Stimulated activated effector memory CD8-positive, alpha-beta T cell treated with anti-CD3 and anti-CD28 coated beads, Interleukin-12 subunit alpha, Interleukin-12 subunit beta, amount 100 ng/mL, for 72 hours (primary cell): ENCODE measurements around the gene IFI30.
A peak's percentile ranks its signal among the peaks of the same experiment; 100 is the strongest.
"Not testable (repeated sequence)": the region's sequence is repeated elsewhere in the genome, so short reads cannot be mapped to it uniquely, and the experiment has no call there.

ENCODE experiments used
- ATAC-seq: fragments of 150-1000 bp; cut with Tn5 transposase; 2 replicates; pipeline ENCODE4 v1.10.0; 2021
- DNase-seq, 2 donors: peaks; one replicate each; pipeline ENCODE4 v3.0.0; 2021 to 2022; ENCODE audit warnings: low spot score in 2 of 2
- H3K27ac Mint-ChIP-seq: one replicate; pipeline ENCODE4 v1.8.0; 2022; ENCODE audit warnings: mild to moderate bottlenecking, mixed read lengths
- H3K36me3 Mint-ChIP-seq: one replicate; pipeline ENCODE4 v1.8.0; 2022; ENCODE audit warnings: mild to moderate bottlenecking, mixed read lengths
- H3K4me1 Mint-ChIP-seq: one replicate; pipeline ENCODE4 v1.8.0; 2022; ENCODE audit warnings: mixed read lengths
- H3K4me3 Mint-ChIP-seq: one replicate; pipeline ENCODE4 v1.8.0; 2022; ENCODE audit warnings: mild to moderate bottlenecking, mixed read lengths
- H3K9me3 Mint-ChIP-seq: one replicate; pipeline ENCODE4 v1.8.0; 2022; ENCODE audit warnings: mixed read lengths

The IFI30 gene

GRCh38 chr19:18159059-18159616, 14.5 kb upstream of the IFI30 start:
- H3K4me1 Mint-ChIP-seq = peaks cover 19% of the 10 kb centered on the region
- DNase-seq = peak in 1 of 2 donors; percentile 44
- ATAC-seq, H3K4me3 Mint-ChIP-seq, H3K9me3 Mint-ChIP-seq, H3K27ac Mint-ChIP-seq: not testable (repeated sequence)
- peaks cover 30% of the 10 kb centered on the region for H3K36me3 Mint-ChIP-seq

GRCh38 chr19:18159810-18160209, 13.8 kb upstream of the IFI30 start:
- H3K36me3 Mint-ChIP-seq = peaks cover 23% of the 10 kb centered on the region
- DNase-seq (peak in 1 of 2 donors; percentile 47), ATAC-seq (no peak)
- peak overlapping the region; percentile 63 for H3K4me3 Mint-ChIP-seq
- H3K9me3 Mint-ChIP-seq = no peaks in the 10 kb centered on the region
- H3K4me1 Mint-ChIP-seq = peaks cover 13% of the 10 kb centered on the region
- no peak overlapping the region for H3K27ac Mint-ChIP-seq

GRCh38 chr19:18160493-18160970, 13.1 kb upstream of the IFI30 start:
- Mint-ChIP-seq H3K4me1 (peaks cover 9% of the 10 kb centered on the region), H3K27ac (peak overlapping the region; percentile 87)

GRCh38 chr19:18160971-18161635, 12.5 kb upstream of the IFI30 start:
- peaks cover 28% of the 10 kb centered on the region for H3K36me3 Mint-ChIP-seq
- H3K9me3 Mint-ChIP-seq = no peaks in the 10 kb centered on the region
- DNase-seq (peak; percentile 93 to 96), ATAC-seq (peak; percentile 91)
- peaks cover 8% of the 10 kb centered on the region for H3K4me1 Mint-ChIP-seq
- peak overlapping the region; percentile 63 for H3K4me3 Mint-ChIP-seq
- H3K27ac Mint-ChIP-seq = peak overlapping the region; percentile 87

More at GRCh38 chr19:18160493-18160970, 13.1 kb upstream of the IFI30 start:
- ATAC-seq = no peak
- Mint-ChIP-seq H3K36me3 (peaks cover 25% of the 10 kb centered on the region), H3K4me3 (peak overlapping the region; percentile 63), H3K9me3 (no peaks in the 10 kb centered on the region)
- peak in 1 of 2 donors; percentile 62 for DNase-seq

GRCh38 chr19:18161636-18162002, 12.0 kb upstream of the IFI30 start:
- Mint-ChIP-seq H3K4me1 (peaks cover 8% of the 10 kb centered on the region), H3K36me3 (peaks cover 30% of the 10 kb centered on the region), H3K9me3 (no peaks in the 10 kb centered on the region), H3K4me3 (peak overlapping the region; percentile 27), H3K27ac (peak overlapping the region; percentile 63)
- no peak for DNase-seq
- no peak for ATAC-seq

GRCh38 chr19:18164072-18164471, 9.5 kb upstream of the IFI30 start:
- no peaks in the 10 kb centered on the region for H3K9me3 Mint-ChIP-seq
- ATAC-seq = no peak
- H3K4me1 Mint-ChIP-seq = peaks cover 14% of the 10 kb centered on the region
- peaks cover 48% of the 10 kb centered on the region for H3K36me3 Mint-ChIP-seq
- no peak overlapping the region for H3K27ac Mint-ChIP-seq
- no peak overlapping the region for H3K4me3 Mint-ChIP-seq
- no peak for DNase-seq

- DNase-seq (no peak), ATAC-seq (no peak)
- Mint-ChIP-seq H3K9me3 (no peaks in the 10 kb centered on the region), H3K27ac (no peak overlapping the region), H3K36me3 (peaks cover 53% of the 10 kb centered on the region), H3K4me1 (peaks cover 6% of the 10 kb centered on the region), H3K4me3 (no peak overlapping the region)
Observed at GRCh38 chr19:18165794-18166544, 7.6 kb upstream of the IFI30 start.

GRCh38 chr19:18167011-18167410, 6.6 kb upstream of the IFI30 start:
- H3K4me3 Mint-ChIP-seq = no peak overlapping the region
- H3K4me1 Mint-ChIP-seq = peaks cover 6% of the 10 kb centered on the region
- no peak for ATAC-seq
- H3K36me3 Mint-ChIP-seq = peaks cover 54% of the 10 kb centered on the region
- H3K9me3 Mint-ChIP-seq = no peaks in the 10 kb centered on the region
- DNase-seq = no peak
- H3K27ac Mint-ChIP-seq = no peak overlapping the region

- Mint-ChIP-seq H3K4me1 (peaks cover 12% of the 10 kb centered on the region), H3K27ac (peak overlapping the region; percentile 58), H3K4me3 (no peak overlapping the region), H3K36me3 (peaks cover 43% of the 10 kb centered on the region), H3K9me3 (no peaks in the 10 kb centered on the region)
- ATAC-seq (peak; percentile 89), DNase-seq (peak; percentile 54 to 82)
Observed at GRCh38 chr19:18167975-18168645, 5.5 kb upstream of the IFI30 start.

GRCh38 chr19:18168673-18169381, 4.8 kb upstream of the IFI30 start:
- DNase-seq (no peak), ATAC-seq (no peak)
- no peak overlapping the region for H3K4me3 Mint-ChIP-seq
- H3K27ac Mint-ChIP-seq = peak overlapping the region; percentile 58
- peaks cover 19% of the 10 kb centered on the region for H3K4me1 Mint-ChIP-seq
- H3K9me3 Mint-ChIP-seq = no peaks in the 10 kb centered on the region
- peaks cover 37% of the 10 kb centered on the region for H3K36me3 Mint-ChIP-seq

GRCh38 chr19:18170714-18171255, 2.8 kb upstream of the IFI30 start:
- Mint-ChIP-seq H3K27ac (peak overlapping the region; percentile 52), H3K9me3 (no peaks in the 10 kb centered on the region), H3K36me3 (peaks cover 40% of the 10 kb centered on the region), H3K4me3 (no peak overlapping the region), H3K4me1 (peaks cover 27% of the 10 kb centered on the region)
- no peak for DNase-seq
- ATAC-seq = no peak

- no peak overlapping the region for H3K4me3 Mint-ChIP-seq
- peaks cover 30% of the 10 kb centered on the region for H3K36me3 Mint-ChIP-seq
- ATAC-seq = no peak
- H3K4me1 Mint-ChIP-seq = peaks cover 27% of the 10 kb centered on the region
- H3K9me3 Mint-ChIP-seq = no peaks in the 10 kb centered on the region
- H3K27ac Mint-ChIP-seq = peak overlapping the region; percentile 87
- no peak for DNase-seq
Observed at GRCh38 chr19:18171605-18172327, 1.8 kb upstream of the IFI30 start.

- peaks cover 27% of the 10 kb centered on the region for H3K4me1 Mint-ChIP-seq
- peak overlapping the region; percentile 91 for H3K4me3 Mint-ChIP-seq
- no peaks in the 10 kb centered on the region for H3K9me3 Mint-ChIP-seq
- ATAC-seq = no peak
- H3K27ac Mint-ChIP-seq = peak overlapping the region; percentile 87
- no peak for DNase-seq
- H3K36me3 Mint-ChIP-seq = peaks cover 28% of the 10 kb centered on the region
Observed at GRCh38 chr19:18172331-18173053, 1.1 kb upstream of the IFI30 start.
